Body of pancreas (tissue), 4 donors: Measurements from ENCODE around the gene MROH9.

Experiments used
- CTCF ChIP-seq, 7 experiments: fragments of 450-650 bp in 4 of 7; fragments of 200-600 bp in 3 of 7; sonication (generic) in 3 of 7; IDR thresholded peaks; one replicate each; pipeline ENCODE4 v1.5.1; 2016 to 2019; ENCODE audit warnings: antibody characterized with exemption in 7 of 7
- POLR2A ChIP-seq, 3 donors: fragments of 450-650 bp; IDR thresholded peaks; one replicate each; pipeline ENCODE4 v1.6.1; 2016; ENCODE audit warnings: antibody characterized with exemption in 3 of 3, mild to moderate bottlenecking in 2 of 3

DNA sequence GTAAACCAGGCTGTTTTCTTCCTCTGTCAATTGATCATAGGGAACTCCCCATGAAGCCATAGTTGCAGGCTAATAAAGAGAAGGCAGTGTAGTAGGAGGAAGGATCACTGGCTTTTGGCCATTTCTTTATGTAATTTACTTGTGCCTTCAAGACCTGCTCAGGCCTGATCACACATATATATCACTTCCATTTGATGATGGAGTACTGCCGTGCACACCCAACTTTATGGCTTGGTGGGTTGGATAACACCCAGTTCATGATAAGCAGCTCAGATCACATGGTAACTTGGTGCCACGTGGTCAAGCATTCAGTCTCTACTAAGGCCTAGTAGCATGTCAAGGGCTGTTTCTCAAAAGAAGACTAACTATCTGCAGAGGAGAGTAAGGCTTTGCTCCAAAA lies 4.1 kb downstream of the MROH9 start:
- TF ChIP-seq CTCF (IDR thresholded peaks at IDR 0.05): no peak
- no peak for TF ChIP-seq POLR2A (IDR thresholded peaks at IDR 0.05)
